SK-N-SH (cell line): ENCODE data around the gene LIAS. TPM values are rescaled to one million over a fixed set of nuclear protein-coding genes. Genes with fewer than 3 reads are reported as not detected.

Experiments used
- CTCF ChIA-PET: fragments of 300-600, 350-600 bp; formaldehyde crosslinking; extraction: SDS; loops from one replicate; lab custom pipeline; 2021; lab: Yijun Ruan, JAX
- POLR2A ChIA-PET: fragments of 350-600 bp; sonication (Branson Sonifier 250); formaldehyde crosslinking; extraction: SDS; loops from one replicate; lab custom pipeline; 2020; ENCODE audit warnings: antibody characterized with exemption, inconsistent platforms; lab: Yijun Ruan, JAX
- DNase-seq: peaks from one replicate; pipeline ENCODE4 v3.0.0; 2012
- H2AFZ ChIP-seq: fragments of 200-600 bp; sonication (generic); 2 replicates; pipeline ENCODE4 v1.8.1; 2016; ENCODE audit warnings: antibody characterized with exemption, mild to moderate bottlenecking, low read depth
- H3F3A ChIP-seq: fragments of 200-600 bp; sonication (generic); replicated peaks from 2 replicates; pipeline ENCODE3; 2016; ENCODE audit warnings: antibody characterized with exemption, mild to moderate bottlenecking; ENCODE audit not compliant: insufficient read depth
- H3K27ac ChIP-seq, 2 experiments: fragments of 200-500 bp in 1 of 2; fragments of 200-600 bp in 1 of 2; sonication (Bioruptor generic) in 1 of 2; sonication (generic), shearing (Covaris generic) in 1 of 2; 2 replicates each; pipeline versions ENCODE4 v1.5.1 to v1.6.1; 2014 to 2016; ENCODE audit warnings: low read depth in 2 of 2, inconsistent platforms in 1 of 2, low read length in 1 of 2, mild to moderate bottlenecking in 1 of 2, mixed read lengths in 1 of 2
- H3K27me3 ChIP-seq: fragments of 200-600 bp; sonication (generic), shearing (Covaris generic); 2 replicates; pipeline ENCODE4 v1.6.1; 2016; ENCODE audit warnings: mixed run types; ENCODE audit not compliant: insufficient read depth
- H3K36me3 ChIP-seq, 2 experiments: fragments of 200-500 bp in 1 of 2; fragments of 200-600 bp in 1 of 2; sonication (Bioruptor generic) in 1 of 2; sonication (generic) in 1 of 2; replicated peaks in 1 of 2; 2 replicates each; pipeline versions ENCODE3 to v1.5.1; 2014 to 2016; ENCODE audit warnings: low read length in 1 of 2, mild to moderate bottlenecking in 1 of 2; ENCODE audit not compliant: insufficient read depth in 2 of 2, control insufficient read depth in 1 of 2
- H3K4me1 ChIP-seq, 2 experiments: fragments of 200-500 bp in 1 of 2; fragments of 200-600 bp in 1 of 2; sonication (Bioruptor generic) in 1 of 2; sonication (generic), shearing (Covaris generic) in 1 of 2; 2 replicates each; pipeline versions ENCODE4 v1.5.1 to v1.6.1; 2014 to 2016; ENCODE audit warnings: low read depth in 1 of 2, low read length in 1 of 2, mixed run types in 1 of 2; ENCODE audit not compliant: insufficient read depth in 2 of 2, control insufficient read depth in 1 of 2
- H3K4me2 ChIP-seq: fragments of 200-600 bp; sonication (generic), shearing (Covaris generic); 2 replicates; pipeline ENCODE4 v1.6.1; 2017; ENCODE audit warnings: mixed run types
- H3K4me3 ChIP-seq, 2 experiments: fragments of 200-500 bp in 1 of 2; fragments of 200-600 bp in 1 of 2; sonication (Bioruptor generic) in 1 of 2; sonication (generic), shearing (Covaris generic) in 1 of 2; 2 replicates each; pipeline versions ENCODE4 v1.5.1 to v1.8.1; 2014 to 2016; ENCODE audit warnings: low read depth in 2 of 2, inconsistent platforms in 1 of 2, low read length in 1 of 2, mild to moderate bottlenecking in 1 of 2, mixed read lengths in 1 of 2, moderate library complexity in 1 of 2
- H3K79me2 ChIP-seq: fragments of 200-600 bp; sonication (generic); 2 replicates; pipeline ENCODE4 v1.8.1; 2017; ENCODE audit warnings: mild to moderate bottlenecking; ENCODE audit not compliant: insufficient read depth
- H3K9ac ChIP-seq: fragments of 200-600 bp; sonication (generic); 2 replicates; pipeline ENCODE4 v1.6.1; 2017; ENCODE audit warnings: mixed run types
- H3K9me2 ChIP-seq: fragments of 200-600 bp; sonication (generic); 2 replicates; pipeline ENCODE4 v1.6.1; 2017; ENCODE audit warnings: mixed run types
- H3K9me3 ChIP-seq: fragments of 200-600 bp; sonication (generic); 2 replicates; pipeline ENCODE4 v1.6.1; 2017; ENCODE audit warnings: mixed run types, mild to moderate bottlenecking, moderate library complexity
- H4K20me1 ChIP-seq: fragments of 200-600 bp; sonication (generic); 2 replicates; pipeline ENCODE4 v1.6.1; 2017; ENCODE audit warnings: mild to moderate bottlenecking, mixed run types; ENCODE audit not compliant: insufficient read depth
- ELF1 ChIP-seq: IDR thresholded peaks from 2 replicates; pipeline ENCODE4 v1.4.0; 2012
- FOSL2 ChIP-seq: IDR thresholded peaks from 2 replicates; pipeline ENCODE4 v1.4.0; 2012; ENCODE audit warnings: low read depth, mild to moderate bottlenecking, moderate library complexity, borderline replicate concordance
- FOXJ3 ChIP-seq: sonication (generic); formaldehyde crosslinking; IDR thresholded peaks from 2 replicates; pipeline ENCODE4 v1.5.1; 2020; ENCODE audit warnings: mild to moderate bottlenecking, missing genetic modification reagents
- FOXM1 ChIP-seq: IDR thresholded peaks from 2 replicates; pipeline ENCODE4 v1.4.0; 2012; ENCODE audit warnings: low read depth, mild to moderate bottlenecking
- GABPA ChIP-seq: IDR thresholded peaks from 2 replicates; pipeline ENCODE4 v1.4.0; 2012; ENCODE audit warnings: low read depth, mild to moderate bottlenecking
- JUND ChIP-seq: IDR thresholded peaks from 2 replicates; pipeline ENCODE4 v1.4.0; 2012
- MEF2A ChIP-seq: IDR thresholded peaks from 2 replicates; pipeline ENCODE4 v1.4.0; 2012; ENCODE audit warnings: low read depth, borderline replicate concordance
- NFIC ChIP-seq: IDR thresholded peaks from 2 replicates; pipeline ENCODE4 v1.4.0; 2012; ENCODE audit warnings: borderline replicate concordance
- NRF1 ChIP-seq: IDR thresholded peaks from 2 replicates; pipeline ENCODE4 v1.6.1; 2012; ENCODE audit warnings: low read depth, mild to moderate bottlenecking, low read length
- POLR2AphosphoS5 ChIP-seq: IDR thresholded peaks from 2 replicates; pipeline ENCODE4 v1.6.1; 2012; ENCODE audit warnings: low read depth, low read length
- RAD21 ChIP-seq: IDR thresholded peaks from 2 replicates; pipeline ENCODE4 v1.6.1; 2012; ENCODE audit warnings: mild to moderate bottlenecking, low read length
- RFX5 ChIP-seq: IDR thresholded peaks from 2 replicates; pipeline ENCODE4 v1.6.1; 2012; ENCODE audit warnings: mild to moderate bottlenecking, improper control_type of control experiment, low read length
- TAF1 ChIP-seq: IDR thresholded peaks from 2 replicates; pipeline ENCODE4 v1.6.1; 2012; ENCODE audit warnings: low read depth, mild to moderate bottlenecking, low read length, moderate library complexity, borderline replicate concordance
- TCF12 ChIP-seq: IDR thresholded peaks from 2 replicates; pipeline ENCODE4 v1.4.0; 2012
- WGBS: methylation state at CpG from one replicate; pipeline ENCODE4 v1.1.6; 2017; ENCODE audit warnings: low lambda C conversion rate; 5-methylcytosine and 5-hydroxymethylcytosine counted together
- polyA plus RNA-seq, 3 experiments: library from polyadenylated mRNA; depleted of rRNA; stranded (reverse); fragments of >200 nt; gene quantifications; 2 replicates each; pipeline ENCODE4 v1.2.3, GENCODE V29; 2012
- TF ChIP-seq, protein P1 (sequence below): IDR thresholded peaks from 2 replicates; pipeline ENCODE4 v1.4.0; 2012; ENCODE audit warnings: low read depth, borderline replicate concordance
- TF ChIP-seq, protein P2 (sequence below): IDR thresholded peaks from 2 replicates; pipeline ENCODE4 v1.4.0; 2012; ENCODE audit warnings: low read depth
- TF ChIP-seq, protein P3 (sequence below): IDR thresholded peaks from 2 replicates; pipeline ENCODE4; 2012
- TF ChIP-seq, protein P4 (sequence below): fragments of 150-350 bp; IDR thresholded peaks from 2 replicates; pipeline ENCODE4 v1.6.1; 2017; ENCODE audit warnings: antibody characterized with exemption, low read length, low read depth, borderline replicate concordance

The LIAS gene
- polyA plus RNA-seq, 1 of the 3 experiments (the other 2 are of a cell fraction) = 9.2 TPM

DNA sequence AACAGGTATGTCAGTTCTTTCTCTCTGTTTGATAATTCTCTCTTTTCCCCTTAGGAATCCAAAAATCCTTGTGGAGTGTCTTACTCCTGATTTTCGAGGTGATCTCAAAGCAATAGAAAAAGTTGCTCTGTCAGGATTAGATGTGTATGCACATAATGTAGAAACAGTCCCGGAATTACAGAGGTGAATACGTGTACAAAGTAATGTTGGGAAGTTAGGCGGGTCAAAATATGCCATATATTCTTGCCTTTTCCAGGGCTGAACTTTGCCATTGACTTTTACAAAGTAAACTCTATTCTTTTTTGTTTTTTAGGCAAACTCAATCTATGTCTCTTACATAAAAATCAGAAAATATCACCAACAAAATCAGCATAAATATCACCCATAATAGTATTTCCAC lies 8.6 kb downstream of the LIAS start:
- Histone ChIP-seq H4K20me1 (no peaks in the 10 kb centered on the region), H3F3A (peaks cover 16% of the 10 kb centered on the region), H3K9ac (no peak overlapping the region), H3K4me1 (peaks cover 5% of the 10 kb centered on the region in 2 experiments; a peak in 2 of 4 replicates), H3K4me2 (no peak overlapping the region), H2AFZ (no peak overlapping the region), H3K9me2 (no peaks in the 10 kb centered on the region), H3K4me3 (no peak overlapping the region), H3K36me3 (peaks cover 16 to 38% of the 10 kb centered on the region in 2 experiments), H3K9me3 (no peaks in the 10 kb centered on the region), H3K27ac (no peak overlapping the region), H3K27me3 (no peaks in the 10 kb centered on the region), H3K79me2 (no peaks in the 10 kb centered on the region)
- DNase-seq = no peak
- ChIA-PET POLR2A (no interaction called here), CTCF (interaction anchor here (1.3 kb wide), 1 partner anchor 59 kb away, joined by 3 read pairs; no protein-coding TSS in a partner anchor)
- TF ChIP-seq, protein P1, sequence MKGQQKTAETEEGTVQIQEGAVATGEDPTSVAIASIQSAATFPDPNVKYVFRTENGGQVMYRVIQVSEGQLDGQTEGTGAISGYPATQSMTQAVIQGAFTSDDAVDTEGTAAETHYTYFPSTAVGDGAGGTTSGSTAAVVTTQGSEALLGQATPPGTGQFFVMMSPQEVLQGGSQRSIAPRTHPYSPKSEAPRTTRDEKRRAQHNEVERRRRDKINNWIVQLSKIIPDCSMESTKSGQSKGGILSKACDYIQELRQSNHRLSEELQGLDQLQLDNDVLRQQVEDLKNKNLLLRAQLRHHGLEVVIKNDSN = no peak
- no peak for TF ChIP-seq TCF12
- no peak for TF ChIP-seq NFIC
- no peak for TF ChIP-seq FOSL2
- no peak for TF ChIP-seq FOXJ3 (CRISPR knock-in tag)
- no peak for TF ChIP-seq MEF2A
- TF ChIP-seq, protein P2, sequence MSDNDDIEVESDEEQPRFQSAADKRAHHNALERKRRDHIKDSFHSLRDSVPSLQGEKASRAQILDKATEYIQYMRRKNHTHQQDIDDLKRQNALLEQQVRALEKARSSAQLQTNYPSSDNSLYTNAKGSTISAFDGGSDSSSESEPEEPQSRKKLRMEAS = no peak
- no peak for TF ChIP-seq FOXM1
- TF ChIP-seq RFX5 = no peak
- TF ChIP-seq POLR2AphosphoS5 = no peak
- no peak for TF ChIP-seq ELF1
- no peak for TF ChIP-seq TAF1
- TF ChIP-seq, protein P3, sequence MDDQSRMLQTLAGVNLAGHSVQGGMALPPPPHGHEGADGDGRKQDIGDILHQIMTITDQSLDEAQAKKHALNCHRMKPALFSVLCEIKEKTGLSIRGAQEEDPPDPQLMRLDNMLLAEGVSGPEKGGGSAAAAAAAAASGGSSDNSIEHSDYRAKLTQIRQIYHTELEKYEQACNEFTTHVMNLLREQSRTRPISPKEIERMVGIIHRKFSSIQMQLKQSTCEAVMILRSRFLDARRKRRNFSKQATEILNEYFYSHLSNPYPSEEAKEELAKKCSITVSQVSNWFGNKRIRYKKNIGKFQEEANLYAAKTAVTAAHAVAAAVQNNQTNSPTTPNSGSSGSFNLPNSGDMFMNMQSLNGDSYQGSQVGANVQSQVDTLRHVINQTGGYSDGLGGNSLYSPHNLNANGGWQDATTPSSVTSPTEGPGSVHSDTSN = no peak
- TF ChIP-seq RAD21 = no peak
- TF ChIP-seq JUND = no peak
- TF ChIP-seq, protein P4, sequence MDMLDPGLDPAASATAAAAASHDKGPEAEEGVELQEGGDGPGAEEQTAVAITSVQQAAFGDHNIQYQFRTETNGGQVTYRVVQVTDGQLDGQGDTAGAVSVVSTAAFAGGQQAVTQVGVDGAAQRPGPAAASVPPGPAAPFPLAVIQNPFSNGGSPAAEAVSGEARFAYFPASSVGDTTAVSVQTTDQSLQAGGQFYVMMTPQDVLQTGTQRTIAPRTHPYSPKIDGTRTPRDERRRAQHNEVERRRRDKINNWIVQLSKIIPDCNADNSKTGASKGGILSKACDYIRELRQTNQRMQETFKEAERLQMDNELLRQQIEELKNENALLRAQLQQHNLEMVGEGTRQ = no peak
- no peak for TF ChIP-seq GABPA
- TF ChIP-seq NRF1 = no peak
- 82% methylated on average over 4 of the region's 4 CpGs for WGBS
